ENCODE data around the gene SLIT1.

The SLIT1 gene

DNA sequence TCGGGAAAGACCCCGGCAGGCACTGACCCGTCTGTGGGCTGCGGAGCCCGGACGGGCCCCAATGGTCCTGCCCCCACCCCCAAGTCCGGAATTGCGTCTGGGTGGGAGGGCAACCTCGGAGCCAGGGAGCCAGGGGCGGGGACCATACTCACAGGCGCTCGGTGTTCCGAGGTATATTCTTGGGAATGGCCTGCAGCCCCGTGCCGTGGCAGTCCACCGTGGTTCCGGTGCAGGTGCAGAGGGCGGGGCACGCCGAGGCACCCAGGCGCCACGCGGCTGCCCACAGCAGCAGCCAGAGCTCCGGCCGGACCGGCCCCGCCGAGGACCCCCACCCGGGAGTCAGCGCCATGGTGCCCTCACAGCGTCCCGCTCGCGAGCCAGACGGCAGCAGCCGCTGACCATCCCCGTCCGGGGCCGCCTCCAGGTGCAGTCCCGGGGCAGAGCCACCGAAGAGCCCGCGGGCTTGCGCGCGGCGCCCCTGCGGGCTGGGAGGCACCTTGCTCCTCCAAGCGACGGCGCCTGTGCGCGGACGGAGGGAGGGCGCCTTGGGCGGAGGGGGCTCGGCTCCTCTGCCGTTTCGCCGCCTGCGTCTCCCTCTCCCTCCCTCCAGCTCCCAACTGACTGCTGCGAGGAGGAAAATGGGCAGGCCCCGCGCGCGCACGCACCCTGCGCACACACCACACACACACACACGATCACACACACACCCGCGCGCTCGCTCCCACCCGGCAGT is at the start of gene SLIT1:
Gene SLIT1 (minus strand): TSS at position 634 of the 733 bp plus-strand sequence. CDS start 285 bp downstream, at position 349.
- no peaks in the 10 kb centered on the region for H3K9me3 ChIP-seq (ENCODE audit: severe bottlenecking)
- peak within 1 kb of the TSS; percentile 32 for H3K27ac ChIP-seq
- peak; percentile 65 for DNase-seq
- no peaks in the 10 kb centered on the region for H3K36me3 ChIP-seq
- TF ChIP-seq, protein P1, sequence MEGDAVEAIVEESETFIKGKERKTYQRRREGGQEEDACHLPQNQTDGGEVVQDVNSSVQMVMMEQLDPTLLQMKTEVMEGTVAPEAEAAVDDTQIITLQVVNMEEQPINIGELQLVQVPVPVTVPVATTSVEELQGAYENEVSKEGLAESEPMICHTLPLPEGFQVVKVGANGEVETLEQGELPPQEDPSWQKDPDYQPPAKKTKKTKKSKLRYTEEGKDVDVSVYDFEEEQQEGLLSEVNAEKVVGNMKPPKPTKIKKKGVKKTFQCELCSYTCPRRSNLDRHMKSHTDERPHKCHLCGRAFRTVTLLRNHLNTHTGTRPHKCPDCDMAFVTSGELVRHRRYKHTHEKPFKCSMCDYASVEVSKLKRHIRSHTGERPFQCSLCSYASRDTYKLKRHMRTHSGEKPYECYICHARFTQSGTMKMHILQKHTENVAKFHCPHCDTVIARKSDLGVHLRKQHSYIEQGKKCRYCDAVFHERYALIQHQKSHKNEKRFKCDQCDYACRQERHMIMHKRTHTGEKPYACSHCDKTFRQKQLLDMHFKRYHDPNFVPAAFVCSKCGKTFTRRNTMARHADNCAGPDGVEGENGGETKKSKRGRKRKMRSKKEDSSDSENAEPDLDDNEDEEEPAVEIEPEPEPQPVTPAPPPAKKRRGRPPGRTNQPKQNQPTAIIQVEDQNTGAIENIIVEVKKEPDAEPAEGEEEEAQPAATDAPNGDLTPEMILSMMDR (IDR thresholded peaks at IDR 0.05; ENCODE audit: low read depth, low read length) = peak; percentile 27; the same call in 1 of the 2 replicates
- no peaks in the 10 kb centered on the region for H3K27me3 ChIP-seq (ENCODE audit: insufficient read depth, low read depth, severe bottlenecking)
- H3K4me3 ChIP-seq (ENCODE audit: low read depth, low read length) = peak within 1 kb of the TSS; percentile 79

DNA sequence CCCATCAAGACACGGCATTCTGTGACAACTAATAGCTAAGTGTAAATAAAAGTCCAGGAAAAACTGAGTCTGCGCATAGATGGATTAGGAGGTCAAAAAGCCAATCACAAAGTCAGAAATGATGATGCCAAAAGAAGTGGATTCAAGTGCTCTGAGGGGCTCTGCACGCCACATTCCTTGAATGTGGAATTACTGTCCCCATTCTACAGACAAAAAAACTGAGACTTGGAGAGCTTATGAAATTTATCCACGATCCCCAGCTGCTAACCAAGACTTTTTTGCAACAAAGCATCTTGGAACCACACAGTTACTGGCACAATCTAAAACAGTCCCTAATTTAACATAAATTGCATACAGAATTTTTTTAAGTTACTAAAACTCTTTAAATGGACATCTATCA is 49.6 kb upstream of the SLIT1 start:
- Histone ChIP-seq H3K4me3 (ENCODE audit: low read depth, low read length) (no peak overlapping the region), H3K27me3 (ENCODE audit: insufficient read depth, low read depth, severe bottlenecking) (no peaks in the 10 kb centered on the region), H3K36me3 (peaks cover 24% of the 10 kb centered on the region), H3K27ac (no peak overlapping the region), H3K9me3 (ENCODE audit: severe bottlenecking) (no peaks in the 10 kb centered on the region)
- TF ChIP-seq, protein P1 (IDR thresholded peaks at IDR 0.05; ENCODE audit: low read depth, low read length) = no peak
- no peak for DNase-seq

DNA sequence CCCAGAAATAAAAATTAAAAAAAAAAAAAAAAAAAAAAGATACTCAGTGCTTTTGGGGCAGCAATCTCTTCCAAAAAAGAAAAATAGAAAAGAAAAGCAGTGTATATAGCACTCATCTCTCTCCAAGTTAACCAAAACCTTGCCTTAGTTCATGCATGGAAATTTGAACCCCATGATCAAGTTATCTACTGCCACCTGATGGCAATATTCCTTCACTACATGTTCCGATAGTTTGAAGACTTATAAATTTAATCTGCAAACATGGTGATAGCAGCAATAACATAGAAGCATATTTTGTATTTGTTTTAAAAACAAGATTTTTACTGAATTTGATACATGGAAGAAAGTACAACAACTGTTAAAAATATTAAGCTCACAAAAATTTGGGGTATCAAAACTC is 48.6 kb upstream of the SLIT1 start:
- TF ChIP-seq, protein P1 (IDR thresholded peaks at IDR 0.05; ENCODE audit: low read depth, low read length) = peak; percentile 49
- no peaks in the 10 kb centered on the region for H3K9me3 ChIP-seq (ENCODE audit: severe bottlenecking)
- DNase-seq = no peak

DNA sequence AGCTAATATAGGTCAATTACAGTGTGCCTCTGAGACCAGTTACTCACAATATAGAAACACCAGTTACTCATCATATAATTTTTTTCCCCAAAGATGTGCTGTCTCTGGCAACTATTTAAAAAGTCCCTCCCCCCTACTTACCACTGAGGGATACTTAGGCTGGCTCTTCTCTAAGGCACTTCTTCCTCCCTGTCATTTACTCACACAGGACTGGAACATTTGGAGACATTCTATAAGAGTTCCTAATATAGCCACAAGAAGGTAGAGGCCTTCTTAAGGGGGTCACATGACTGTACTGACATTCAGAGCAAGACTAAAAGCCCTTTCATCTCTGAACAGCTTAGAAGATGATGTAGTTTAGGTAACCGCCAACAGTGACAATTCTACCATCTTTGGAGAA is 44.4 kb upstream of the SLIT1 start:
- Histone ChIP-seq H3K36me3 (peaks cover 30% of the 10 kb centered on the region), H3K27me3 (ENCODE audit: insufficient read depth, low read depth, severe bottlenecking) (no peaks in the 10 kb centered on the region), H3K4me3 (ENCODE audit: low read depth, low read length) (no peak overlapping the region), H3K27ac (no peak overlapping the region), H3K9me3 (ENCODE audit: severe bottlenecking) (no peaks in the 10 kb centered on the region)
- TF ChIP-seq, protein P1 (IDR thresholded peaks at IDR 0.05; ENCODE audit: low read depth, low read length) = no peak
- DNase-seq = no peak

More for the DNA sequence above, 48.6 kb upstream of the SLIT1 start:
- peaks cover 27% of the 10 kb centered on the region for H3K36me3 ChIP-seq
- no peaks in the 10 kb centered on the region for H3K27me3 ChIP-seq (ENCODE audit: insufficient read depth, low read depth, severe bottlenecking)
- H3K4me3 ChIP-seq (ENCODE audit: low read depth, low read length) = no peak overlapping the region
- H3K27ac ChIP-seq = no peak overlapping the region

DNA sequence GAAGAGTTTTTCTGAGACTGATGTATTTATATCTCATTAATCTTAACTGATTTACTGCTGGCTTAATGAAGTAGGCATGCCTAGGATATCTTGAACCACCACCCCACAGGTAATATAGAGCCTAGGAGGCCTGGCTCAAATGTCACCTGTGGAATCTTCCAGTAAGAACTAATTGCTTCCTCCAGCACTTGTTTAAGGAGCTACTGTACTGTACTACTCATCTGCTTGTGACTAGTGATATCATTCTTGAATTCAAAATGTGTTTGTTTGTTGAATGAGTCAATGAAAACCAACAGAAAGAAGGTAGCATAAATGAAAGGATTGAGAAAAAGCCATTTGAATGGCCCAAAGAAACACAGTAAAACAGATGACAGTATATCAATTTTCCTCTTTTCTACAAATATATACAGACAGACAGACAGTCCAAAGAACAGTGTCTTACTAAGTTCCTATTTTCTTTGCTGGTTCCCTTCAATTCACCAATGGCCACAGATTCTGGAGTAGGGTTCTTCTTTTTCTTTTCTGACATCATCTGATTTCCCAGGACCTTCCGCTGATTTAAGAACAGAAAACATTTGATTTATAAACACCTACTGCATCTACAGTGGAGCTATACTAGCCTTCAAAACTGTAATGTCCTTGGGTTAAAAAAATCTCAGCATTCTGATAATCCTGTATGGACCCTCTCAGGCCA is 43.7 kb upstream of the SLIT1 start:
- no peak for DNase-seq
- no peaks in the 10 kb centered on the region for H3K9me3 ChIP-seq (ENCODE audit: severe bottlenecking)
- no peaks in the 10 kb centered on the region for H3K27me3 ChIP-seq (ENCODE audit: insufficient read depth, low read depth, severe bottlenecking)
- no peak overlapping the region for H3K4me3 ChIP-seq (ENCODE audit: low read depth, low read length)
- H3K36me3 ChIP-seq = peaks cover 30% of the 10 kb centered on the region
- TF ChIP-seq, protein P1 (IDR thresholded peaks at IDR 0.05; ENCODE audit: low read depth, low read length) = no peak
- H3K27ac ChIP-seq = no peak overlapping the region

Measured in WERI-Rb-1 (cell line).